Measurements from ENCODE around the gene PREPL.

DNA sequence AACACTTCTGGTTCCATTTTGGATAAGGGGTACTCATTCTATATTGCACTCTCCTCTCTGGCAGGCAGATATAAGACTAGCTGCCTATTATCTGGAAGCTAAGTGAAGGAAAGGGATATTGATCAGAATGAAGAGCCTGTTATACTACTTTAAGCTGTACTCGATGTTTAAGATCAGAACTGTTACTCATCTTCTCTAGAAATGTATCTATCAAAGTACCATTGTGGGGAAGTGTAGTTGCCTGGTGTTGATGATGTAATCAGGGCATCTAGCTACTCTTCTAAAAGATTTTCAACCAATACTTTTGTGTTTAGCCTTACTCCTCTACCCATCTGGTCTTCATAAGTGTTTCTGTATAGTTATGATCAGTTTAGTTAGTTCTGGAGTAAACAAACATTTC, 6.3 kb upstream of the PREPL start:
- TF ChIP-seq, protein P1, sequence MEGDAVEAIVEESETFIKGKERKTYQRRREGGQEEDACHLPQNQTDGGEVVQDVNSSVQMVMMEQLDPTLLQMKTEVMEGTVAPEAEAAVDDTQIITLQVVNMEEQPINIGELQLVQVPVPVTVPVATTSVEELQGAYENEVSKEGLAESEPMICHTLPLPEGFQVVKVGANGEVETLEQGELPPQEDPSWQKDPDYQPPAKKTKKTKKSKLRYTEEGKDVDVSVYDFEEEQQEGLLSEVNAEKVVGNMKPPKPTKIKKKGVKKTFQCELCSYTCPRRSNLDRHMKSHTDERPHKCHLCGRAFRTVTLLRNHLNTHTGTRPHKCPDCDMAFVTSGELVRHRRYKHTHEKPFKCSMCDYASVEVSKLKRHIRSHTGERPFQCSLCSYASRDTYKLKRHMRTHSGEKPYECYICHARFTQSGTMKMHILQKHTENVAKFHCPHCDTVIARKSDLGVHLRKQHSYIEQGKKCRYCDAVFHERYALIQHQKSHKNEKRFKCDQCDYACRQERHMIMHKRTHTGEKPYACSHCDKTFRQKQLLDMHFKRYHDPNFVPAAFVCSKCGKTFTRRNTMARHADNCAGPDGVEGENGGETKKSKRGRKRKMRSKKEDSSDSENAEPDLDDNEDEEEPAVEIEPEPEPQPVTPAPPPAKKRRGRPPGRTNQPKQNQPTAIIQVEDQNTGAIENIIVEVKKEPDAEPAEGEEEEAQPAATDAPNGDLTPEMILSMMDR (IDR thresholded peaks at IDR 0.05), result no peak
- no peak for TF ChIP-seq EZH2 (IDR thresholded peaks at IDR 0.05; ENCODE audit: borderline replicate concordance, insufficient read depth, low read depth, low read length, poor library complexity, severe bottlenecking)

All from B cell (primary cell).